Neural cell (in vitro differentiated cells): ENCODE data around the gene MAST1. TPM values are rescaled to one million over a fixed set of nuclear protein-coding genes. Genes with fewer than 3 reads are reported as not detected.

Experiments used
- H2AFZ ChIP-seq: fragments of 200-600, 300-800 bp; sonication (generic), shearing (Covaris generic); 2 replicates; pipeline ENCODE4 v1.6.0; 2014; ENCODE audit warnings: low read depth, mild to moderate bottlenecking, antibody characterized with exemption, low read length, moderate library complexity
- H3F3A ChIP-seq: fragments of 200-600 bp; shearing (Covaris generic); 2 replicates; pipeline ENCODE4 v1.6.1; 2016; ENCODE audit warnings: mild to moderate bottlenecking, moderate library complexity, mixed read lengths, antibody characterized with exemption, low read length; ENCODE audit not compliant: insufficient read depth, poor library complexity, severe bottlenecking
- H3K27ac ChIP-seq: fragments of 200-600, 300-800 bp; sonication (generic), shearing (Covaris generic); 2 replicates; pipeline ENCODE4 v1.5.1; 2014; ENCODE audit warnings: mild to moderate bottlenecking, low read length, moderate library complexity
- H3K27me3 ChIP-seq: fragments of 300-800, 200-600 bp; sonication (generic), shearing (Covaris generic); 2 replicates; pipeline ENCODE4 v1.6.0; 2014; ENCODE audit warnings: mild to moderate bottlenecking, low read depth, low read length, moderate library complexity; ENCODE audit not compliant: insufficient read depth
- H3K36me3 ChIP-seq: fragments of 300-800, 200-600 bp; sonication (generic), shearing (Covaris generic); 2 replicates; pipeline ENCODE4 v1.5.1; 2014; ENCODE audit warnings: mild to moderate bottlenecking, antibody characterized with exemption, low read length, moderate library complexity; ENCODE audit not compliant: insufficient read depth
- H3K4me2 ChIP-seq: fragments of 300-800, 200-600 bp; sonication (generic), shearing (Covaris generic); 2 replicates; pipeline ENCODE4 v1.6.0; 2014; ENCODE audit warnings: mild to moderate bottlenecking, low read length
- H3K4me3 ChIP-seq: fragments of 300-800, 200-600 bp; sonication (generic), shearing (Covaris generic); 2 replicates; pipeline ENCODE4 v1.5.1; 2014; ENCODE audit warnings: mild to moderate bottlenecking, low read length, moderate library complexity
- H3K79me2 ChIP-seq: fragments of 200-600 bp; shearing (Covaris generic); replicated peaks from 2 replicates; pipeline ENCODE4 v1.6.0; 2014; ENCODE audit warnings: mild to moderate bottlenecking, low read length, moderate library complexity; ENCODE audit not compliant: insufficient read depth
- H3K9ac ChIP-seq: fragments of 300-800, 200-600 bp; sonication (generic), shearing (Covaris generic); 2 replicates; pipeline ENCODE4 v1.6.1; 2016; ENCODE audit warnings: mild to moderate bottlenecking, low read length, mixed read lengths
- H3K9me2 ChIP-seq: fragments of 200-600 bp; shearing (Covaris generic); 2 replicates; pipeline ENCODE4 v1.6.1; 2016; ENCODE audit warnings: mild to moderate bottlenecking, low read length, mixed read lengths; ENCODE audit not compliant: insufficient read depth
- H3K9me3 ChIP-seq: fragments of 200-600, 300-800 bp; sonication (generic), shearing (Covaris generic); 2 replicates; pipeline ENCODE4 v1.6.1; 2016; ENCODE audit warnings: mild to moderate bottlenecking, mixed run types, low read length, moderate library complexity, mixed read lengths
- H4K20me1 ChIP-seq: fragments of 200-600 bp; shearing (Covaris generic); 2 replicates; pipeline ENCODE4 v1.6.1; 2016; ENCODE audit warnings: mild to moderate bottlenecking, mixed run types; ENCODE audit not compliant: insufficient read depth
- CTCF ChIP-seq: fragments of 450-650 bp; IDR thresholded peaks from 2 replicates; pipeline ENCODE4 v1.5.1; 2014; ENCODE audit warnings: antibody characterized with exemption, mild to moderate bottlenecking, moderate library complexity; ENCODE audit not compliant: poor library complexity, severe bottlenecking
- EP300 ChIP-seq: fragments of 450-650 bp; conservative IDR thresholded peaks from 2 replicates; pipeline ENCODE4 v1.6.1; 2014; ENCODE audit warnings: antibody characterized with exemption, mild to moderate bottlenecking, moderate library complexity; ENCODE audit not compliant: poor library complexity, severe bottlenecking
- EZH2 ChIP-seq: fragments of 200-600, 300-800 bp; shearing (Covaris generic), sonication (generic); IDR thresholded peaks from 2 replicates; pipeline ENCODE4 v1.6.1; 2014; ENCODE audit warnings: antibody characterized with exemption, low read length, borderline replicate concordance, mild to moderate bottlenecking; ENCODE audit not compliant: insufficient read depth, poor library complexity, severe bottlenecking
- MXI1 ChIP-seq: fragments of 450-650 bp; conservative IDR thresholded peaks from 2 replicates; pipeline ENCODE4 v1.6.1; 2014; ENCODE audit warnings: antibody characterized with exemption, mild to moderate bottlenecking; ENCODE audit not compliant: poor library complexity, severe bottlenecking
- POLR2AphosphoS5 ChIP-seq: IDR thresholded peaks from 2 replicates; pipeline ENCODE4 v1.6.1; 2012
- RAD21 ChIP-seq: fragments of 450-650 bp; conservative IDR thresholded peaks from 2 replicates; pipeline ENCODE4 v1.6.1; 2014; ENCODE audit warnings: antibody characterized with exemption, mild to moderate bottlenecking, moderate library complexity
- REST ChIP-seq: IDR thresholded peaks from 2 replicates; pipeline ENCODE4 v1.6.1; 2012; ENCODE audit warnings: borderline replicate concordance
- SMC3 ChIP-seq: fragments of 450-650 bp; conservative IDR thresholded peaks from 2 replicates; pipeline ENCODE4 v1.6.1; 2014; ENCODE audit warnings: antibody characterized with exemption, mild to moderate bottlenecking, moderate library complexity; ENCODE audit not compliant: poor library complexity
- TAF1 ChIP-seq: IDR thresholded peaks from 2 replicates; pipeline ENCODE4 v1.6.1; 2012; ENCODE audit warnings: low read depth
- polyA plus RNA-seq: library from polyadenylated mRNA; depleted of rRNA; stranded (reverse); fragments of >200 nt; gene quantifications from 2 replicates; pipeline ENCODE4 v1.2.3, GENCODE V29; 2014

MAST1 gene
- polyA plus RNA-seq, 1 donor from 2014 or later = 65.0 TPM

- Histone ChIP-seq H3K4me3 (no peak overlapping the region), H3K27me3 (no peaks in the 10 kb centered on the region), H3F3A (no peaks in the 10 kb centered on the region), H2AFZ (no peak overlapping the region), H3K27ac (no peak overlapping the region), H3K4me2 (no peak overlapping the region), H3K9me3 (no peaks in the 10 kb centered on the region), H3K9ac (no peak overlapping the region), H3K9me2 (no peaks in the 10 kb centered on the region), H3K79me2 (no peaks in the 10 kb centered on the region), H4K20me1 (no peaks in the 10 kb centered on the region), H3K36me3 (peaks cover 6% of the 10 kb centered on the region)
- TF ChIP-seq RAD21 = no peak
- TF ChIP-seq MXI1 = no peak
- TF ChIP-seq EZH2 = no peak
- TF ChIP-seq SMC3 = no peak
- no peak for TF ChIP-seq TAF1
- no peak for TF ChIP-seq CTCF
- no peak for TF ChIP-seq REST
- TF ChIP-seq POLR2AphosphoS5 = no peak
These were observed 36.8 kb downstream of the MAST1 start for GRCh38 chr19:12875086-12875485.

- Histone ChIP-seq H3K27ac (no peak overlapping the region), H3K27me3 (peaks cover 36% of the 10 kb centered on the region), H2AFZ (no peak overlapping the region), H3K9me3 (no peaks in the 10 kb centered on the region), H3K9me2 (no peaks in the 10 kb centered on the region), H4K20me1 (no peaks in the 10 kb centered on the region), H3K4me2 (no peak overlapping the region), H3K9ac (peak overlapping the region; percentile 16), H3F3A (no peaks in the 10 kb centered on the region), H3K4me3 (peak overlapping the region; percentile 59), H3K36me3 (no peaks in the 10 kb centered on the region), H3K79me2 (no peaks in the 10 kb centered on the region)
- TF ChIP-seq EZH2 (no peak), REST (no peak), POLR2AphosphoS5 (no peak), TAF1 (no peak), RAD21 (no peak), EP300 (no peak), CTCF (no peak), MXI1 (no peak), SMC3 (no peak)
These were observed 42.3 kb downstream of the MAST1 start for GRCh38 chr19:12880551-12881171.
